Cardiac muscle cell (in vitro differentiated cells and primary cell): ENCODE results near the gene KRTAP2-3. TPM values are rescaled to one million over a fixed set of nuclear protein-coding genes. Genes with fewer than 3 reads are reported as not detected.
"Not testable (repeated sequence)": the region's sequence is repeated elsewhere in the genome, so short reads cannot be mapped to it uniquely, and the experiment has no call there.

Source experiments
- DNase-seq, 2 donors: peaks; one replicate each; pipeline versions ENCODE4 v3.0.0 to v3.0.0-alpha.2; 2010 to 2017; ENCODE audit warnings: low read depth in 1 of 2, low spot score in 1 of 2
- H3K27ac ChIP-seq: fragments of 200-600 bp; sonication (generic); 2 replicates; pipeline ENCODE4 v1.5.1; 2016
- H3K27me3 ChIP-seq: fragments of 200-600 bp; sonication (generic); 2 replicates; pipeline ENCODE4 v1.6.0; 2016; ENCODE audit warnings: control low read depth
- H3K36me3 ChIP-seq: fragments of 200-600 bp; sonication (generic); 2 replicates; pipeline ENCODE4 v1.5.1; 2016; ENCODE audit warnings: control low read depth
- H3K4me1 ChIP-seq: fragments of 200-600 bp; sonication (generic); 2 replicates; pipeline ENCODE4 v1.8.1; 2017; ENCODE audit warnings: low read depth, mild to moderate bottlenecking, mixed run types
- H3K4me3 ChIP-seq: fragments of 200-600 bp; sonication (generic); 2 replicates; pipeline ENCODE4 v1.5.1; 2016; ENCODE audit warnings: mild to moderate bottlenecking
- H3K9me3 ChIP-seq: fragments of 200-600 bp; sonication (generic); 2 replicates; pipeline ENCODE4 v1.5.1; 2017; ENCODE audit warnings: low read depth, mild to moderate bottlenecking, control low read depth
- CTCF ChIP-seq: IDR thresholded peaks from 2 replicates; pipeline ENCODE4 v1.5.1; 2012; ENCODE audit warnings: low read depth, mild to moderate bottlenecking, low read length
- polyA plus RNA-seq: library from polyadenylated mRNA; unstranded; fragments of >200 nt; fragmentation: Nextera tagmentation; extraction: Ambion mirVana; gene quantifications from 2 replicates; pipeline ENCODE4 v1.2.1, GENCODE V29; 2016
- total RNA-seq: library from RNA; depleted of rRNA; stranded (reverse); fragments of >200 nt; gene quantifications from 2 replicates; pipeline ENCODE4 v1.2.3, GENCODE V29; 2016

Gene KRTAP2-3
- total and polyA plus RNA-seq, 2 experiments from 2014 or later: not detected

DNA sequence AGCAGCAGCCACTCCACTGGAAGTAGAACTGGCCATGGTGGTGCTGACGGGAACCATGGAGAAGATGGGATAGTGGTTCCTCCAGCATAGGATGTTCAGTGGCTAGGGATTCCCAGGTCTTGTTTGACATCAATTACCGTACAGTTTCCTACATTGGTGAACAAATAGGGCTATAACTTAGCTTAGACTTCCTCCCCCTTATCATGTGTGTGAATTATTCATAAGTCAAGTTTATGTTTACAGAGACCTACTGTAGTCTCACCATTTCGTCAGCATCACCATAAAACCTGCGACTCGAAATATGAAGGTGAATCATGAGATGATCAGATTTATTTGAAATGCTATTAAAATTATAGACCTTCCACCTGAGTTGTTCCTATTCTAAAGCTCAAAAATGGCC is 1.2 kb downstream of the KRTAP2-3 start:
- H3K27ac ChIP-seq: no peak overlapping the region
- no peak for TF ChIP-seq CTCF
- no peaks in the 10 kb centered on the region for H3K9me3 ChIP-seq

DNA sequence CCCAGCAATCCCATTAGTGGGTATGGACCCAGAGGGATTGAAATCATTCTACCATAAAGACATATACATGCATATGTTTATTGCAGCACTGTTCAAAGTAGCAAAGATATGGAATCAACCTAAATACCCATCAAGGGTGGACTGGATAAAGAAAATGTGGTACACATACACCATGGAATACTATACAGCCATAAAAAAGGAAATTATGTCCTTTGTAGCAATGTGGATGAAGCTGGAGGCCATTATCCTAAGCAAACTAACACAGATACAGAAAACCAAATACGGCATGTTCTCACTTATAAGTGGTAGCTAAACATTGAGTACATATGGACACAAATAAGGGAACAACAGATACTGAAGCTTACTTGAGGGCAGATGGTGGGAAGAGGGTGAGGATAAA is 2.4 kb downstream of the KRTAP2-3 start:
- no peak for TF ChIP-seq CTCF
- no peak for DNase-seq
- Histone ChIP-seq H3K4me3 (no peak overlapping the region), H3K4me1 (no peaks in the 10 kb centered on the region), H3K36me3 (no peaks in the 10 kb centered on the region), H3K27ac (no peak overlapping the region), H3K9me3 (no peaks in the 10 kb centered on the region), H3K27me3 (no peaks in the 10 kb centered on the region)

More for the DNA sequence above, 1.2 kb downstream of the KRTAP2-3 start:
- no peaks in the 10 kb centered on the region for H3K4me1 ChIP-seq
- H3K27me3 ChIP-seq: no peaks in the 10 kb centered on the region
- no peak overlapping the region for H3K4me3 ChIP-seq
- H3K36me3 ChIP-seq: no peaks in the 10 kb centered on the region
- no peak for DNase-seq

GRCh38 chr17:41055130-41055529 is 4.8 kb downstream of the KRTAP2-3 start, which contains the start of gene KRTAP2-2:
TSS of gene KRTAP2-2 (minus strand) at chr17:41055230. CDS start at chr17:41055211, 19 bp downstream.
- not testable (repeated sequence) for H3K36me3 ChIP-seq, H3K9me3 ChIP-seq, H3K4me3 ChIP-seq, H3K4me1 ChIP-seq, H3K27me3 ChIP-seq, DNase-seq, H3K27ac ChIP-seq

GRCh38 chr17:41054556-41054955 is 5.4 kb downstream of the KRTAP2-3 start:
- not testable (repeated sequence) for H3K27me3 ChIP-seq, H3K4me3 ChIP-seq, H3K36me3 ChIP-seq, DNase-seq, H3K9me3 ChIP-seq, H3K27ac ChIP-seq, H3K4me1 ChIP-seq

GRCh38 chr17:41054025-41054424 is 5.9 kb downstream of the KRTAP2-3 start:
- no peaks in the 10 kb centered on the region for H3K36me3 ChIP-seq
- no peaks in the 10 kb centered on the region for H3K9me3 ChIP-seq
- H3K4me3 ChIP-seq: no peak overlapping the region
- H3K27ac ChIP-seq: no peak overlapping the region
- DNase-seq: no peak
- H3K4me1 ChIP-seq: no peaks in the 10 kb centered on the region
- H3K27me3 ChIP-seq: no peaks in the 10 kb centered on the region
- no peak for TF ChIP-seq CTCF

DNA sequence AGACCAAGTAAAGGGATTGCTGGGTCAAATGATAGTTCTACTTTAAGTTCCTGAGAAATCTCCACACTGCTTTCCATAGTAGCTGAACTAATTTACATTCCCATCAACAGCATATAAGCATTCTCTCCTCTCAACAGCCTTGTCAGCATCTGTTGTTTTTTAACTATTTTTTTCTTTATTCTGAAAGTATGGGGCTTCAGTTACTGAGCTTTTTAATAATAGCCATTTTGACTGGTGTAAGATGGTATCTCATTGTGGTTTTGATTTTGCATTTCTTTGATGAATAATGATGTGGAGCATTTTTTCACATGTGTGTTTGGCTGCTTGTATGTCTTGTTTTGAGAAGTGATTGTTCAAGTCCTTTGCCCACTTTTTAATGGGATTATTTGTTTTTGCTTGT is 7.3 kb downstream of the KRTAP2-3 start:
- H3K27me3 ChIP-seq: no peaks in the 10 kb centered on the region
- DNase-seq: no peak
- H3K9me3 ChIP-seq: no peaks in the 10 kb centered on the region
- no peaks in the 10 kb centered on the region for H3K36me3 ChIP-seq
- TF ChIP-seq CTCF: no peak
- no peaks in the 10 kb centered on the region for H3K4me1 ChIP-seq
- no peak overlapping the region for H3K4me3 ChIP-seq
- no peak overlapping the region for H3K27ac ChIP-seq

- Histone ChIP-seq H3K36me3 (no peaks in the 10 kb centered on the region), H3K27ac (no peak overlapping the region), H3K4me1 (no peaks in the 10 kb centered on the region), H3K27me3 (no peaks in the 10 kb centered on the region), H3K9me3 (no peaks in the 10 kb centered on the region), H3K4me3 (no peak overlapping the region)
- TF ChIP-seq CTCF: no peak
- no peak for DNase-seq
Measured at GRCh38 chr17:41049110-41049509, 10.8 kb downstream of the KRTAP2-3 start.
